Amniotic epithelial cell (primary cell): ENCODE measurements around the gene MEX3A.
"Not testable (repeated sequence)": the region's sequence is repeated elsewhere in the genome, so short reads cannot be mapped to it uniquely, and the experiment has no call there.

Experiments
- DNase-seq: peaks from one replicate; pipeline ENCODE4 v3.0.0-alpha.2; 2010; ENCODE audit warnings: low read depth

MEX3A gene

DNA sequence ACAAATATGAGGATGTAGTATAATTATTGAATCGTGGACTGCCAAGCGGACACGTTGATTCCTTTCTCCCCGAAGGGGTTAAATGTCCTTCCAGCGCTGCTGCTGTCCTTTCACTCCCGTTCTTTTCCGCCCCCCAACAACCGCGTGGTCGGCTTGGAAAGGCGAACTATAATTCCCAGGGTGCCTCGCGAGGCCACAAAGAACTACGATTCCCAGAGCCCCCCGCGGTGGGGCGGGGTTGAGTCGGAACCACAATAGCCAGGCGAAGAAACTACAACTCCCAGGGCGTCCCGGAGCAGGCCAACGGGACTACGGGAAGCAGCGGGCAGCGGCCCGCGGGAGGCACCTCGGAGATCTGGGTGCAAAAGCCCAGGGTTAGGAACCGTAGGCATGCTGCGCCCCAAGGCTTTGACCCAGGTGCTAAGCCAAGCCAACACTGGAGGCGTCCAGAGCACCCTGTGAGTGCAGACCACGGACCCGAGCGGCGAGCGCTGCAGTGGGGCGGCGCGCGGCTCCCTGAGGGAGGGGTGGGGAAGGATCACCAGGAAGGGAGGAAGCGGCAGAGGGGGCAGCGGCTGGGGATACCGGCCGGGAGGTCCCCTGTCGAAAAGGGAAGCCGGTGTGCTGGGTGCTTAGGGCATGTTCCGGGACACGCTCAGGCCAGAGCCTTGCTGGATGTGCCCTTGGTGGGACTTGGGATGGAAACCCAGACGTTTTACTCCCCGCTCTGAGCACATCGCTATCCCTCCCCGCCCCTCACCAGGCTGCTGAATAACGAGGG, 27.6 kb downstream of the MEX3A start, which contains the start of gene LAMTOR2:
Gene LAMTOR2 (plus strand): TSS at position 283 of the 781 bp plus-strand sequence. CDS start 108 bp downstream, at position 391.
- DNase-seq, result peak; percentile 94

- DNase-seq, result peak; percentile 84
Measured at GRCh38 chr1:156053768-156054499, 28.3 kb downstream of the MEX3A start, which contains the start of gene UBQLN4. UBQLN4 (minus strand) TSS chr1:156053798; CDS start chr1:156053701, 97 bp downstream.

DNA sequence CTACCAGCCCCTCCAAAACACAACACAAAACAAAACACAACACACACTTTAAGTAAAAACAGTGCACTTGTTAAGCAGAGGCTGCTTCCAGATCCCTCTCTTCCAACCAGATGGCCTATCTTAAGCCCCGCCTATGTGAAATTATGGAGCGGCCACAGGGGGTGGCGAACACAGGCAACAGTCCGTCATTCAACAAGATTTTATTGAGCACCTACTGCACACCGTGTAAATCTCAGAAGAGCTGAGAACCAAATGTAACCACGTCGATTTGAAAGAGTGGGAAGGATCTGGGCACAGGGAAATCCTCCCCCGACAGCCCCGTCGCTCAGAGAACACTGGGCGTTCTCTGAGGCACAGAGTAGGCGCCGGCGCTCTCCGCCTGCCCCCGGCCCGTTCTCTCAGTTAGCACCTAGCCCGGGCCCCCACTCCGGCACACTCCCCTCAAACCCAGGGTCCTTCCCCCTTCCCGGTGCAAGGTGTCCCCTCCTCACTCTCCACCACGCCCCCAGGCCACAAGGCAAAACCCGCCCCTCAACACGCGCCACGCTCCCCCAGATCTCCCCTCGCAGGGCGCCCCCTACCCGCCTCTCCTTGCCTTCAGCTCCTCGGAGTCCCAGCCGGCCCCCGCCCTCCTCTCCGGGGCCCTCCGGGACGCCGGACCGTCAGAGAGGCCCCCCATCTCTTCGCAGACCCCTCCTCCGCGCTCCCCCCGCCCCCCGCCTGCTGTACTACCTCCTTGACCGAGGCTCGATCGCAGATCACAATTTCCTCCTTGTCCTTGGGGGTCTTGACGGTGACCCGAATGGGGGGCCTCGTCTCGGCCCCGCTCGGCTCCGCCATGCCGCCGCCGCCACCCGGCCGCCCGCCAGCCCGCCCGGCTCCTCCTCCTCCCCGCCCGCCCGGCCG, 29.1 kb downstream of the MEX3A start:
- DNase-seq, result peak; percentile 69

DNA sequence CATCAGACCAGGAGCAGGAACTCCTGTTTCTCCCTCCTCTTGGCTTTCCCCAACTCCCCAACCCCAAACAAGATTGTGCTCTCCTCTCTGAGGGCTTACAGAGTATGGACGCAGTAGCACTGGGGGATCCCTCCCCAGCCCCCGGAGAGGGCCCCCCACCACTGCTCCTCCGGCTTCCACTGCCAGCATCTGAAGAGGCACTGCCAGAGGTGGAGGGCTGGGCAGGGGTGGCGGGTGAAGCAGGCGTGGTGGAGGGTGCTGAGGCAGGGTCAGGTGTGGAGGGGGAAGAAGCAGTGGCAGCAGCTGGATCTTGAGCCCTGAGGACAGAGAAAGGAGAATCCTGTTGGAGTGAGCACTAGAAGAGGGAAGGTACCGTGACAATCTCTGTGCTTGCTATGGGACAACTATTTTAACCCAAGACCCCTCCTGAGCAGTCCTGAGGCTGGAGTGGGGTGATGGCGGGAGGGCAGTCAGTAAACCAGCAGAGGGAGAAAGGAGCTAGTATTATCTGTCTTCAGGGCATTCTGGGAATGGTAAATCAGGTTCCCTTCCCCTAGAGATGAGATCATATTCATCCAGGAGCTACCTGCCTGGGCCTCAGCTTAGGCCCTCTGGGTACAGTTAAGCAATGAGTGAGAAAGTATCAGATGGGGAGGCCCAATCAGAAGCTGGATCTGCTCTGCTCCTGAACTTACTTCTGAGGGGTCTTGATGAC, 31.1 kb downstream of the MEX3A start:
- DNase-seq, result no peak

DNA sequence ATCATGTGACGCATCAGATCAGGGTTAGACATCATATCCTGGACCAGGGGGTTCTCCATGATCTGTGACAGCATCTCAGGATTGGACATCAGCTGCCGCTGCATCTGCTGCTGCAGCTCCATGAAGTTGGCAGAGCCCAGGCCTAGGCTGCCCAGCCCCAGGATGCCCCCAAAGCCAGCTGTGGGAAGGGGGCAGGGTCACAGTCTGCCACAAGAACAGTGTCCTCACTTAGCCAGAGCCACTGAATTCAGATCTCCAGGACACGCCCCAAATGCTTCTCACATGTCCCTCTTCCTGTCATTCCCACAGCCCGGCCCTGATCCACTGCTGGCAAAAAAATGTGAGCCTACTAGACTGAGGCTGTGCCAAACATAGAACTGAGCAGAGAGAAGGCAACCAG, 31.9 kb downstream of the MEX3A start:
- no peak for DNase-seq

DNA sequence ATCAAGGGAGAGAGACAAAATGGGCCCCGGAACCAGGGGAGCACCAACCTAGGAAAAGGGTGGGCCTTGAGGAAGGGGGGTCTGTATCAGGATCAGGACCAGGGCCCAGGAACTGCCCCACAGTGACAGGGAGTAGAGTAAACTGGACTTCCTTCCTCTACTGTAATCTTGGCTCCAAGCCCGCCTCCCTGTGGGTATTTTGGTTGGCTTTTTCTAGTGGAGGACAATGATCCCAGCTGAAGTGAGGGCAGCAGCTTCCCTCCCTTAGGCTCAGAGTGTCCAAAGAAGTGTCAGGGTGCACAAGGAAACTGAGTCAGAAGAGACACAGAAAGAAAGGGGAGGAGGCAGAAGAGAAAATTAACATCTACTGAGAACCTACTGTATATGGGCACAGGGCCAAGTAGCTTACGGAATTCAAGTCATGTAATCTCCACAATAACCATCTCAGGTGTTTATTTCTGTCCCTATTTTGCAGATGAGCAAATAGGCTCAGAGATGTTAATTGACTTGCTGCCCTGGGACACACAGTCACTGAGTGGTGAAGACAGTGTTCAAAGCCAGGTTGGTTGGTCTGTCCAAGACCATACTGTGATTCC, 33.5 kb downstream of the MEX3A start:
- DNase-seq, result no peak

DNA sequence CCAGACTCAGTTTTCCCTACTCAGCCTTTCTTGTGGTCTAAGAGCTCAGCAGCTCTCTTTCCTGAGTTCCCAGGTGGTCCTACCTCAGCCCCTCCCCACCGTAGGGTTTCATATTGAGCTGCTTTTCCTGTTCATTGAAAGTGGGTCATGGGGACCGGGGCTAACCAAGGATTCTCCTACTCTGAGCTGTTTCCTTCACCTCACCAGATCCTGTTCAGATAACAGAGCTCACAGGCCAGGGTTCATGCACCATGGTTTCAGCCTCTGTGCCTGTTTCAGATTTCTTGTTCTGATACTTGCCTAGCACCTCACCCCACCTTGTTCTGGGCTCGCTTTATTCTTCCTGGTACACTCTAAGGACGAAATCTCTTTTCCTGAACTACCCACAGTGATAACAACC, 37.2 kb downstream of the MEX3A start:
- no peak for DNase-seq

DNA sequence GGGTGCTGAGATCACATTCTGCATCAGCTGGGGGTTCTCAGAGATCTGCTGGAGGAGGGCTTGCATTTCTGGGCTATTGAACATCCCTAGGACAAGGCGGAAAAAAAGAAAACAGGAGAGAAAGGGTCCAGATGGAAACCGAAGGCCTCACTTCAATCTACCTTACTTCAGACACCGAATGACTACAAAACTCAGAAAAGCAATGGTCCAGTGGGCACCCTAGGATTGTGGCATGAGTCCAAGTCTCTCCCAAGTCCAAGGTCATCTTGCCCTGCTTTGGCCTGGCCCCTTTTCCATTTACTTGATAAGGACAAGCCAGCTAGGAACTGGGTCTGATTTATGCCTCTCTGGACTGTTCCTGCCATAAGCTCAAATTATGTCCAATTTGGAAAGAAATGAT, 39.4 kb downstream of the MEX3A start:
- no peak for DNase-seq

DNA sequence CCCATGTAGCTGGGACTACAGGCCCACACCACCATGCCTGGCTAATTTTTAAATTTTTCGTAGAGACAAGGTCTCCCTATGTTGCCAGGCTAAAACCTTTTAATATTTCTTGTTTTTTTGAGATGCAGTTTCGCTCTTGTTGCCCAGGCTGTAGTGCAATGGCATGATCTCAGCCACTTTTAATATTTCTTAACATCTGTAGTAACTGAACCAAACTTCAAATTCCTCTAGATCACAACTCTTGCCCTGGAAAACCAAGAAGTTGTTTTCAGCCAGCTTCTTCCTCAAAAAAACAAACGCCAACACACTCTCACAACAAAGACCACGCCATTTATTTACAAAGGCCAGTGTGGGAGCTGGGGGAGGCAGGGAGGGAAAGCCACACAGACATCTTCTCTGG, 47.3 kb downstream of the MEX3A start:
- DNase-seq, result not testable (repeated sequence)

DNA sequence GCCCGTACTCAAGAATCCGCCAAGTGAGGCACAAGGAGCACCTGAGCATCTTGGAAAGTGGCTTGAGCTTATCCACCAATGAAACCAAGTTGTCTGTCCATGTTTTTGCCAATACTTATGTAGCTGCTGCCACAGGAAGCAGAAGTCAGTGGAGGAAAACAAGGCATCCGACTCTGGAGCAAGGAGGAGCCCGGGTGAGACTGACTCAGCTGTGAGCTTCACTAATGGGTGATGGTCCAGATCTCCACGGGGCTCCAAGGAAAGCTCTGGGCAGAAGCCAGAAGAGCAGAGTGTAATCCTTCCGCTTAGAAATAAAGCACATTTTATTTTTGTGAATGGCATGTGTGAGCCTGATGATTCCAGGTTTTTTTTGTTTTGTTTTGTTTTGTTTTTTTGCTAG, 49.3 kb downstream of the MEX3A start:
- peak; percentile 23 for DNase-seq

DNA sequence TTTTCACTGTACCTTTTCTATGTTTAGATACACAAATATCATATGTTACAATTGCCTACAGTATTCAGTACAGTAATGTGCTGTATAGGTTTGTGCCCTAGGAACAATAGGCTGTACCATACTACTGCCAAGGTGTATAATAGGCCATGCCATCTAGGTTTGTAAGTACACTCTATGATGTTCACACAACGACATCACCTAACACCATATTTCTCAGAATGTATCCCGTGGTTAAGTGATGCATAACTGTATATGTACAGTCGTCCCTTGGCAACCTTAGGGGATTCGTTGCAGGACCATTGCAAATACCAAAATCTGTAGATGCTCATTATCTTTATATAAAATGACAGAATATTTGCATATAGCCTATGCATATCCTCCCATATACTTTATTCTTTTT, 55.7 kb downstream of the MEX3A start:
- DNase-seq, result no peak

DNA sequence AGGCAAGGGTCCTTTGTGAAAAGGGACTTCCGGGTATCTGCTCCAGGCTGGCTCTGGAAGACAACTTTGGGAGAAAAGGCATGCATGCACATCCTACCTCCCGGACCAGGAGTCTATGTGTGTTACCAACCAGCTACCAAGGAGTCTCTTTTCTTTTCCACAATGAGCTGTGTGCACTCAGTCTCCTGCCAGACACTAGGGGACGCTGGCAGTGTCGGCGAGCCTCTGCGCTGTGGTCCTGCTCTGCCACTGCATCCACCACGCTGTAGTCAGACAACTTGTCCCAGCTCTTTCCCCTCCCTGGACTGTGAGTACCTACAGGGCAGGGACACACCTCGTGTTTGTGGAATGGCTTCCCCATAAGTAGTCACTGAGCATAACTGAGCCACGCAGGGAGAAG, 56.4 kb downstream of the MEX3A start:
- DNase-seq, result peak; percentile 31

DNA sequence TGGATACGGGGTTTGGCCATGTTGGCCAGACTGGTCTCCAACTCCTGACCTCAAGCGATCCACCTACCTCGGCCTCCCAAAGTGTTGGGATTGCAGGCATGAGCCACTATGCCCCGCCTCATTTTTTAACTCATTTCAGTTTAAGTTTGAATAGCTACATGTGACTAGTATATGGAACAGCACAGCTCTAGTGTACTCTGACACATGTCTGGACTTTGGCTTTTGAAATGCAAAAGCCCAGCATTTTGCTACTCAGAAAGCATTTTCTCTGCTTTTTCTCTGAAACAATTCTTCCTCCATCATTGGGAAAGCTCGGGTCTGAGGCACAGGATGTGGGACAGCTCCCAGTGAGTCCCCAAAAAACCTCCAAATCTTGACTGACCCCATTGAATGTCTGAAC, 57.5 kb downstream of the MEX3A start:
- DNase-seq, result no peak
